RPMI8226 (cell line): ENCODE results near the gene TASL.
"Not testable (repeated sequence)": the region's sequence is repeated elsewhere in the genome, so short reads cannot be mapped to it uniquely, and the experiment has no call there.

Source experiments
- DNase-seq: peaks from one replicate; pipeline ENCODE4 v3.0.0-alpha.2; 2015

Gene TASL

GRCh38 chrX:30573125-30573524, 4.4 kb downstream of the TASL start:
- no peak for DNase-seq

- no peak for DNase-seq
These were observed 4.9 kb downstream of the TASL start for GRCh38 chrX:30572678-30573077.

DNA sequence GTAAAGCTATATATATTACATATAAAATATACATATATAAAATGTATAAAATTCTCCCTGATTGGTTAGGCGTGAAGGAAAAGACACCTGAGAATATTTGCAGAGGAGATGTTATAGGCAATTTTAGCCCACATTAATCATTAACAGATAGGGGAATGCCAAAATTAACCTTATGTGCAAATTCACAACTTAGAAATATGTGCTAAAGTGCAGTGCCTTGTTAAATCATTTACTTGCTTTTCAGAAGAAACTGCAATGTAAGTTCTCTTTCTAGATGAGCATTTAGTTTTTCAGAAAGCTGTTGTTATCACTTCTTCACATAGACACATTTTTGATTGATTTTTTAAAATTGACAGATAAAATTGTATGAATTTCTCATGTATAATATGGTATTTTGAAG, 5.6 kb downstream of the TASL start:
- no peak for DNase-seq

DNA sequence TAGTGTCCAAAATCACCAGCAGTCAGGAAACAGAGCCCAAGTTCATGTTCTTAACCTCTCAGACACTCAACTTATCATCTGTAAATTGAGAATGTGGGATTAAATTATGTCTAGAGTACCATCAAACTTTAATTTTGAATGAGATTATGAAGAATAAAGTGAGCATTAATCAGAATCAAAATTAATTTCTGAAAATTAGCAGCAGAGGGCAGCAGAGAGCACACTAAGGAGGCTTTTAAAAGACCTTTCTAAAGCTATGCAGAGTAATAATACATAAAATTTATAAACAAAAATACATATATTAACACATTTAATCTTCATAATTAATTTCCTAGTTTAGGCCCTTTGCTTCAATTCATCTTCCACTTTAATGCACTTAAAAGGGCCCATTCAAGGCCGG, 7.1 kb downstream of the TASL start:
- peak; percentile 45 for DNase-seq

GRCh38 chrX:30568136-30568535, 9.4 kb downstream of the TASL start:
- no peak for DNase-seq

DNA sequence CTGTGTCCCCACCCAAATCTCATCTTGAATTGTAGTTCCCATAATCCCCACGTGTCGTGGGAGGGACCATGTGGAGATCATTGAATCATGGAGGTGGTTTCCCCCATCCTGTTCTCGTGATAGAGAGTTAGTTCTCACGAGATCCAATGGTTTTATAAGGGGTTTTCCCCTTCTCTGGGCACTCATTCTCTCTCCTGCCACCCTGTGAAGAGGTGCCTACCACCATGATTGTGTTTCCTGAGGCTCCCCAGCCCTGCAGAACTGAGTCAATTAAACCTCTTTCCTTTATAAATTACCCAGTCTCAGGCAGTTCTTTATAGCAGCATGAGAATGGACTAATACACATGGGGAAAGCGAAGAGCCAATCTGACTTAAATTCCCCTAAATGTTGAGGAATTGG, 14.5 kb downstream of the TASL start:
- DNase-seq = not testable (repeated sequence)

- no peak for DNase-seq
These were observed 16.4 kb downstream of the TASL start for GRCh38 chrX:30561191-30561590.

GRCh38 chrX:30538271-30538670, 39.3 kb downstream of the TASL start:
- no peak for DNase-seq

- DNase-seq = no peak
These were observed 43.7 kb downstream of the TASL start for GRCh38 chrX:30533835-30534234.

- no peak for DNase-seq
These were observed 44.3 kb downstream of the TASL start for GRCh38 chrX:30533266-30533665.

DNA sequence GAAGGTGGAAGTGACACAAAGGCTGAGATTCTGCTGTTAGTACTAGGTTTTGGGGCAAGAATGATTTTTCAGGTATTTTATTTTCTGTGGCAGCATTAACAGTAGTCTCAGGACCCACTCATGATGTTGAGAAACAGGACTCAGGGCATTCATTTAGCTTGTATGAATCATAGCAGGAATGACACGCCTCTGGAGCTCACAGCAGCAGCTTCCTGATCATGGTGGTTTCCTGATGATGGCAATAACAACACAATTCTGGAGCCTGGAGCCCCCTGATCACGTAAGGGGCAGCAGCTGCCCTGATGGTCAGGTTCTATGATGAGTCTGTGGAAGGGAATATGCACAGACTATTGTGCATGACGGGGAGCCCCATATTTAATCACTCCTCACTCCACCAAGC, 47.0 kb downstream of the TASL start:
- no peak for DNase-seq

DNA sequence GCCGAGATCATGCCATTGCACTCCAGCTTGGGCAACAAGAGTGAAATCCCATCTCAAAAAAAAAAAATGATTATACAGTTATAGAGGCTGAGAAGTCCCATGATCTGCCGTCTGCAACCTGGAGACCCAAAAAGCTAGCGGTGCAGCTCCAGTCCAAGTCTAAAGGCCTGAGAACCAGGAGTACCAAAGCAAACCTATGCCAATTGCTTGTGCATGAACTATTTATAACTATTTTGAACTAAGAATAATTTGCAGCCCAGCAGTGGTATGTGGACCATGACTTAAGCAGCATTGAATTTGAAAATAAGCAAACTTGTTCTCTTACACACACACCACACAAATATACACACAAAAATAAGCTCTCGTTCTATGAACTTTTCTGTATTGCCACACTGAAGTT, 51.8 kb downstream of the TASL start:
- DNase-seq = no peak

DNA sequence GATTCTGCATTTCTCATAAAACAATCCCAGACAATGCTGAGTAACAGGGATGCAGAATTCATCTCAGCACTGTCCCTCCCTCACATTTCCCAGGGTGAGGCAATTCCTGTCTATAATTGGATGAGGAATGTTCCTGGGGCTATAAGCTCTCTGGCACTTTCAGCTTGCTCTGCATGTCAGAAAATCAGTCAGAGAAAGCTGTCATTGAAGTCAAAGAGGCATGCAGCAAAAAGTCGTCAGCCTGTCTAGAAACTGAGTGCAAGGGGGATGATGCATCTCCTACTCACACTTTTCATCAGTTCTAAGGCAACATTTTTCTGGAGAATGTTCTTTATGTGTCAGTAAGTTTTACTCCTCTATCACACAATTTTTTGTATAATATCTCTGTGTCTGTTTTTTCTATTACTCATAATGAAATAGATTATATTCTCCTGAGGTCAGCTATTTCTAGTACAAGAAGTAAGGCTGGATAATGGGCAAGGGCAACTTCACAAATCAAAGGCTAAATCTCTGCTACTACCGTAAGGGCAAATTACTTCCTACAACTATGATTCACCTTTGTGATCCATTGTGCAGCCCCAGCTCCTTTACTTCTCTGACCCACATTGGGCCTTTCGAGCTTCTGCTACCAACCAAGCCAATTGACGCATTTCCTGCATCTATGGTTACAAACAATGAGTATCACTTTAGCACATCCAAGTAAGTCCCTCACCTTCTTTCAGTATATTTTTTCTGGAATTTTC, 56.0 kb downstream of the TASL start:
- no peak for DNase-seq

DNA sequence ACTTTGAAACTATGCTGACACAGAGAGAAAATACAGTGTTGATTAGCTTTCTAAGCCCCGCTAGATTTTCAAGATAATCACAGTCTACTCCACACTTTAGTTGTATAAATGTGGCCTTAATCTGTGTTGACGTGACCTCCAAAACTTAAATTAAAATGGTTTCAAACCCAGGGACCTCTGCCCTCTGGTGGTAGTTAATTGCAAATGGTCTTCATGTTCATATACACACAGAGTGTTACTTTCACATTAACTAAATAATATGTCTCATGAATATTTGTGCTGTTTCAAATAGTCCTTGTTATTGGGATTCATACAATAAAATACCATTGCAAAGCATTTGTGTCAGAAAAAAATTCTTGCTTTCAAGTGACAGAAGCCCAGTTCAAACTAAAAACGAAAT, 64.3 kb downstream of the TASL start:
- DNase-seq = peak; percentile 16
